CD14-positive monocyte (primary cell): Measurements from ENCODE around the gene ERC1. TPM values are rescaled to one million over a fixed set of nuclear protein-coding genes. Genes with fewer than 3 reads are reported as not detected.

ENCODE experiments used
- DNase-seq, 3 donors: peaks; one replicate each; pipeline ENCODE4 v3.0.0-alpha.2; 2011 to 2022
- H2AFZ ChIP-seq: 2 replicates; pipeline ENCODE4 v1.6.0; 2012; ENCODE audit warnings: mild to moderate bottlenecking, low read depth, low read length, inconsistent platforms; ENCODE audit not compliant: insufficient read depth, poor library complexity, severe bottlenecking
- H3K27ac ChIP-seq, 2 donors: 1 replicate in 1 of 2; 2 replicates in 1 of 2; pipeline ENCODE4 v1.5.1; 2012 to 2013; ENCODE audit warnings: low read length in 2 of 2, control low read depth in 1 of 2, inconsistent platforms in 1 of 2, low read depth in 1 of 2, mild to moderate bottlenecking in 1 of 2
- H3K27me3 ChIP-seq, 2 donors: one replicate each; pipeline versions ENCODE4 v1.6.0 to v1.6.1; 2011 to 2013; ENCODE audit warnings: low read length in 2 of 2; ENCODE audit not compliant: control insufficient read depth in 2 of 2, insufficient read depth in 2 of 2
- H3K36me3 ChIP-seq, 2 donors: replicated peaks in 1 of 2; 1 replicate in 1 of 2; 2 replicates in 1 of 2; pipeline versions ENCODE4 v1.5.1 to v1.6.1; 2012 to 2013; ENCODE audit warnings: low read length in 2 of 2, control low read depth in 1 of 2, inconsistent platforms in 1 of 2, mild to moderate bottlenecking in 1 of 2; ENCODE audit not compliant: insufficient read depth in 2 of 2, control insufficient read depth in 1 of 2
- H3K4me1 ChIP-seq, 2 donors: 1 replicate in 1 of 2; 2 replicates in 1 of 2; pipeline versions ENCODE4 v1.5.1 to v1.6.1; 2012 to 2013; ENCODE audit warnings: low read length in 2 of 2, control low read depth in 1 of 2, inconsistent platforms in 1 of 2, mild to moderate bottlenecking in 1 of 2, moderate library complexity in 1 of 2; ENCODE audit not compliant: insufficient read depth in 2 of 2, control insufficient read depth in 1 of 2
- H3K4me2 ChIP-seq: replicated peaks from 2 replicates; pipeline ENCODE3; 2012; ENCODE audit warnings: low read length, moderate library complexity, mild to moderate bottlenecking; ENCODE audit not compliant: poor library complexity, severe bottlenecking; ENCODE audit errors: extremely low read depth
- H3K4me3 ChIP-seq, 3 experiments: fragments of 200-600 bp in 1 of 3; sonication (generic) in 1 of 3; replicated peaks in 1 of 3; 1 replicate in 2 of 3; 2 replicates in 1 of 3; pipeline ENCODE4 v1.5.1; 2011 to 2013; ENCODE audit warnings: low read length in 3 of 3, mild to moderate bottlenecking in 3 of 3, control low read depth in 2 of 3, low read depth in 2 of 3, inconsistent platforms in 1 of 3, moderate library complexity in 1 of 3
- H3K79me2 ChIP-seq: 2 replicates; pipeline ENCODE4 v1.6.0; 2012; ENCODE audit warnings: mild to moderate bottlenecking, control low read depth, inconsistent platforms, low read length, moderate library complexity; ENCODE audit not compliant: insufficient read depth
- H3K9ac ChIP-seq: 2 replicates; pipeline ENCODE4 v1.6.0; 2017; ENCODE audit warnings: low read length, mild to moderate bottlenecking; ENCODE audit not compliant: insufficient read depth, poor library complexity, severe bottlenecking
- H3K9me3 ChIP-seq, 2 donors: replicated peaks in 1 of 2; 1 replicate in 1 of 2; 2 replicates in 1 of 2; pipeline versions ENCODE4 v1.5.1 to v1.6.1; 2012 to 2013; ENCODE audit warnings: low read length in 2 of 2, control low read depth in 1 of 2; ENCODE audit not compliant: control insufficient read depth in 1 of 2, insufficient read depth in 1 of 2
- H4K20me1 ChIP-seq: 2 replicates; pipeline ENCODE4 v1.6.0; 2012; ENCODE audit warnings: mild to moderate bottlenecking, low read length, control low read depth, moderate library complexity; ENCODE audit not compliant: insufficient read depth
- H3K27ac Mint-ChIP-seq, 7 donors: one replicate each; pipeline ENCODE4 v1.8.0; 2020; ENCODE audit warnings: mild to moderate bottlenecking in 7 of 7, mixed read lengths in 7 of 7, moderate library complexity in 6 of 7, inconsistent platforms in 2 of 7
- H3K27me3 Mint-ChIP-seq, 3 donors: one replicate each; pipeline ENCODE4 v1.8.0; 2021 to 2022; ENCODE audit warnings: low read depth in 3 of 3, mild to moderate bottlenecking in 3 of 3, mixed read lengths in 3 of 3, moderate library complexity in 3 of 3, inconsistent platforms in 1 of 3
- H3K36me3 Mint-ChIP-seq, 2 donors: one replicate each; pipeline ENCODE4 v1.8.0; 2020; ENCODE audit warnings: mixed read lengths in 2 of 2, inconsistent platforms in 1 of 2, mild to moderate bottlenecking in 1 of 2
- H3K4me1 Mint-ChIP-seq: one replicate; pipeline ENCODE4 v1.8.0; 2020; ENCODE audit warnings: mild to moderate bottlenecking, mixed read lengths
- H3K4me3 Mint-ChIP-seq, 2 donors: one replicate each; pipeline ENCODE4 v1.8.0; 2020; ENCODE audit warnings: mild to moderate bottlenecking in 2 of 2, mixed read lengths in 2 of 2, moderate library complexity in 1 of 2
- H3K9me3 Mint-ChIP-seq, 7 donors: one replicate each; pipeline ENCODE4 v1.8.0; 2020 to 2022; ENCODE audit warnings: mixed read lengths in 7 of 7, mild to moderate bottlenecking in 6 of 7, moderate library complexity in 6 of 7, inconsistent platforms in 2 of 7
- CTCF ChIP-seq: fragments of 200-600 bp; IDR thresholded peaks from one replicate; pipeline ENCODE4 v1.8.0; 2022; ENCODE audit warnings: antibody characterized with exemption, mild to moderate bottlenecking
- WGBS: methylation state at CpG from one replicate; pipeline ENCODE4 v1.1.5; 2013; ENCODE audit warnings: missing lambda C conversion rate; ENCODE audit not compliant: insufficient coverage; 5-methylcytosine and 5-hydroxymethylcytosine counted together
- intact Hi-C, 2 donors: fragments of 100-400 bp; cut with micrococcal nuclease; formaldehyde crosslinking; loops; one replicate each; pipeline versions ENCODE4 v1.15.0 to v1.15.1; 2023
- polyA plus RNA-seq, 3 donors: library from polyadenylated mRNA; depleted of rRNA in 1 of 3; unstranded in 2 of 3; stranded (reverse) in 1 of 3; fragments of 300-500 nt in 2 of 3; fragments of >200 nt in 1 of 3; fragmentation: Illumina TruSeq in 2 of 3; gene quantifications; 1 replicate in 2 of 3; 2 replicates in 1 of 3; pipeline ENCODE4 v1.2.3, GENCODE V29; 2012 to 2021

ERC1 gene
- polyA plus RNA-seq, 3 donors, result 4.0 to 14.3 (median 5.1) TPM

DNA sequence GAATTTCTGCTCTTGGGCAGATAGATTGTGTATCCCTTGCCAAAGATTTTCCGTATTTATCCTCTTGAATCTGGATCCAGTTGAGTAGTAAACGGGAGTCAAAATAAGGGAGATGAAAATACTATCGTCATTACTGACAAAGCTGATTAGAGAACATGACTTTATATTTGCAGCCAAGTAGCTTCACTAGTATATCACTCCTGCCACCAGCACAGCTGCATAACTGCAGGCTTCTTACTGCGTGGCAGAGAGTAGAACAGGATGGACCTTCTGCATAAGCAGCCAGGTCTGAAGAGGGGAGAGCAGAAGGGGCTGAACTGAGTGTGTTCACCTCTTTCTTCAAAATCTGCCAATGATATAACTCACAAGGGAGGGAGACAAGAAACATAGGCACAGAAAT is 319.6 kb downstream of the ERC1 start:
- Mint-ChIP-seq H3K36me3 (peaks cover 13 to 24% of the 10 kb centered on the region in 2 donors), H3K27me3 (no peaks in the 10 kb centered on the region), H3K9me3 (peaks cover 2 to 4% (median 2%) of the 10 kb centered on the region in 7 donors), H3K4me3 (no peak overlapping the region), H3K4me1 (peaks cover 48% of the 10 kb centered on the region), H3K27ac (peak overlapping the region in 3 of 7 donors; percentile 16 to 87 (median 52))
- Histone ChIP-seq H3K9me3 (peaks cover 0 to 2% of the 10 kb centered on the region in 2 donors), H2AFZ (no peak overlapping the region), H3K4me2 (no peak overlapping the region), H3K27ac (no peak overlapping the region), H3K36me3 (no peaks in the 10 kb centered on the region), H4K20me1 (no peaks in the 10 kb centered on the region), H3K27me3 (no peaks in the 10 kb centered on the region), H3K4me1 (peaks cover 47 to 65% of the 10 kb centered on the region in 2 donors), H3K9ac (no peak overlapping the region), H3K79me2 (no peaks in the 10 kb centered on the region), H3K4me3 (no peak overlapping the region)
- DNase-seq, result no peak
- WGBS, result no CpG with 5 or more reads among the region's 4 CpGs
- intact Hi-C loops, result no loop called here
- TF ChIP-seq CTCF, result no peak

DNA sequence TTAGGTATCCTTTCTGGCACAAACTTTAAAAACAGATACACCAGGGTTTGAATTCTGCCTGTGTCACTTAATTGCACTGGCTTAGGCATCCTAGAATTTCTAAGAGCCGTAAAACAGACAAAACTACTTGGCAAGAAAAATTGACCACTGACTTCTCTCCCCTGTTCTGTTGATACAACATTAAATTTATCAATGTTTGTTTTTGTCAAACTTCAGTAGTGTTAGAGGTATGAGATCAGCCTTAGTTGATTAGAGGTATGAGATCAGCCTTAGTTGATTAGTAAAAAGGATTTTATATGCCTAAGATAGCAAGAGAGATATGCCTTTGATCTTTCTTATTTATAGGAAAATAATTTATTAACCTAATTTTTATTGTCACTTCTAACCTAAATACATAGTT is 320.1 kb downstream of the ERC1 start:
- no peak for TF ChIP-seq CTCF
- Histone ChIP-seq H4K20me1 (no peaks in the 10 kb centered on the region), H3K9me3 (peaks cover 0 to 2% of the 10 kb centered on the region in 2 donors), H3K27me3 (no peaks in the 10 kb centered on the region), H3K4me1 (peaks cover 43 to 60% of the 10 kb centered on the region in 2 donors), H2AFZ (no peak overlapping the region), H3K27ac (no peak overlapping the region), H3K9ac (no peak overlapping the region), H3K36me3 (no peaks in the 10 kb centered on the region), H3K4me2 (no peak overlapping the region), H3K79me2 (no peaks in the 10 kb centered on the region), H3K4me3 (no peak overlapping the region)
- DNase-seq, result no peak
- WGBS, result no CpG with 5 or more reads among the region's 1 CpG
- no peaks in the 10 kb centered on the region for H3K27me3 Mint-ChIP-seq
- H3K36me3 Mint-ChIP-seq, result peaks cover 13 to 27% of the 10 kb centered on the region in 2 donors
- peaks cover 43% of the 10 kb centered on the region for H3K4me1 Mint-ChIP-seq
- intact Hi-C loops, result no loop called here
- no peak overlapping the region for H3K4me3 Mint-ChIP-seq
- H3K27ac Mint-ChIP-seq, result no peak overlapping the region
- H3K9me3 Mint-ChIP-seq, result peaks cover 2 to 4% (median 2%) of the 10 kb centered on the region in 7 donors
